Ovary (tissue), 3 donors: ENCODE results near the gene TMEM266.

Experiments used
- CTCF ChIP-seq, 3 donors: fragments of 450-650 bp in 2 of 3; fragments of 200-600 bp in 1 of 3; IDR thresholded peaks; one replicate each; pipeline versions ENCODE4 v1.5.1 to v1.8.0; 2016 to 2022; ENCODE audit warnings: antibody characterized with exemption in 3 of 3, mild to moderate bottlenecking in 1 of 3
- POLR2A ChIP-seq: fragments of 450-650 bp; IDR thresholded peaks from one replicate; pipeline ENCODE4 v1.6.1; 2017; ENCODE audit warnings: antibody characterized with exemption, mild to moderate bottlenecking, moderate library complexity
- donor health status: DM: no; HTN: no; CAD: no.

- TF ChIP-seq CTCF (IDR thresholded peaks at IDR 0.05) (no peak), POLR2A (no peak)
Observed at GRCh38 chr15:76038512-76038911, 21.3 kb upstream of the TMEM266 start.
